ENCODE data around the gene PLCB4. TPM values are rescaled to one million over a fixed set of nuclear protein-coding genes. Genes with fewer than 3 reads are reported as not detected.

Gene PLCB4
- total RNA-seq, 1 donor from 2014 or later, result 38.0 TPM

GRCh38 chr20:9482180-9482579 lies 413.3 kb downstream of the PLCB4 start:
- Histone ChIP-seq H3K27me3 (no peaks in the 10 kb centered on the region), H3K27ac (no peak overlapping the region), H3K4me1 (no peaks in the 10 kb centered on the region), H3K9me3 (no peaks in the 10 kb centered on the region), H3K36me3 (no peaks in the 10 kb centered on the region), H3K4me3 (no peak overlapping the region)
- TF ChIP-seq, protein P1, sequence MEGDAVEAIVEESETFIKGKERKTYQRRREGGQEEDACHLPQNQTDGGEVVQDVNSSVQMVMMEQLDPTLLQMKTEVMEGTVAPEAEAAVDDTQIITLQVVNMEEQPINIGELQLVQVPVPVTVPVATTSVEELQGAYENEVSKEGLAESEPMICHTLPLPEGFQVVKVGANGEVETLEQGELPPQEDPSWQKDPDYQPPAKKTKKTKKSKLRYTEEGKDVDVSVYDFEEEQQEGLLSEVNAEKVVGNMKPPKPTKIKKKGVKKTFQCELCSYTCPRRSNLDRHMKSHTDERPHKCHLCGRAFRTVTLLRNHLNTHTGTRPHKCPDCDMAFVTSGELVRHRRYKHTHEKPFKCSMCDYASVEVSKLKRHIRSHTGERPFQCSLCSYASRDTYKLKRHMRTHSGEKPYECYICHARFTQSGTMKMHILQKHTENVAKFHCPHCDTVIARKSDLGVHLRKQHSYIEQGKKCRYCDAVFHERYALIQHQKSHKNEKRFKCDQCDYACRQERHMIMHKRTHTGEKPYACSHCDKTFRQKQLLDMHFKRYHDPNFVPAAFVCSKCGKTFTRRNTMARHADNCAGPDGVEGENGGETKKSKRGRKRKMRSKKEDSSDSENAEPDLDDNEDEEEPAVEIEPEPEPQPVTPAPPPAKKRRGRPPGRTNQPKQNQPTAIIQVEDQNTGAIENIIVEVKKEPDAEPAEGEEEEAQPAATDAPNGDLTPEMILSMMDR (IDR thresholded peaks at IDR 0.05), result no peak
- no peak for DNase-seq (ENCODE audit: low spot score in 2 of 2)
- intact Hi-C loops (cut with DNase I), result no loop called here

- DNase-seq (ENCODE audit: low spot score in 2 of 2), result no peak
- H3K27ac ChIP-seq, result no peak overlapping the region
- H3K4me3 ChIP-seq, result no peak overlapping the region
- H3K9me3 ChIP-seq, result no peaks in the 10 kb centered on the region
- TF ChIP-seq, protein P1 (IDR thresholded peaks at IDR 0.05), result no peak
- intact Hi-C loops (cut with DNase I), result no loop called here
- no peaks in the 10 kb centered on the region for H3K27me3 ChIP-seq
- no peaks in the 10 kb centered on the region for H3K4me1 ChIP-seq
- H3K36me3 ChIP-seq, result no peaks in the 10 kb centered on the region
Observed at GRCh38 chr20:9483131-9483530, 414.2 kb downstream of the PLCB4 start.

GRCh38 chr20:9485614-9486340 lies 416.9 kb downstream of the PLCB4 start:
- H3K4me1 ChIP-seq, result no peaks in the 10 kb centered on the region
- no peaks in the 10 kb centered on the region for H3K9me3 ChIP-seq
- DNase-seq (ENCODE audit: low spot score in 2 of 2), result no peak
- no peaks in the 10 kb centered on the region for H3K27me3 ChIP-seq
- intact Hi-C loops (cut with DNase I), result no loop called here
- no peak overlapping the region for H3K4me3 ChIP-seq
- H3K27ac ChIP-seq, result no peak overlapping the region
- TF ChIP-seq, protein P1 (IDR thresholded peaks at IDR 0.05), result no peak
- H3K36me3 ChIP-seq, result no peaks in the 10 kb centered on the region

DNA sequence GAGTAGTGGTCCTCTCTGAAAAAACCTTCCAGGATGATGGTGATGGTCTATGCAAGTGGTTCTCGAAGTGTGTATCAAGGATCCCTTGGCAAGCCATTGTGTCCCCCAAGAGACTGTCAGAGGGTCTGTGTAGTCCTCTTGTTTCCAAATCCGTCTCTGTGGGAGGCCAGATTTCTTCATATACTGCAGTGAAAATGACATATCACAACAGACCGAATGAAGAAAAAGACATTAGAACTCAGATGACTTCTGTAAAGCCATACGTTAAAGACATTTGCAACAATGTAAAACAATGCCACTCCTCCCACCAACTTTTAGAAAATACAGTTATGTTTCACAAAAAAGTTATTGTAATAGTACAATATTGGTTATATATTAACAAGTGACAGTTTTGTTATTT lies 418.3 kb downstream of the PLCB4 start:
- Histone ChIP-seq H3K9me3 (no peaks in the 10 kb centered on the region), H3K27ac (no peak overlapping the region), H3K36me3 (no peaks in the 10 kb centered on the region), H3K4me1 (no peaks in the 10 kb centered on the region), H3K27me3 (no peaks in the 10 kb centered on the region), H3K4me3 (no peak overlapping the region)
- DNase-seq (ENCODE audit: low spot score in 2 of 2), result no peak
- intact Hi-C loops (cut with DNase I), result no loop called here
- TF ChIP-seq, protein P1 (IDR thresholded peaks at IDR 0.05), result no peak

- TF ChIP-seq, protein P1 (IDR thresholded peaks at IDR 0.05), result no peak
- no peaks in the 10 kb centered on the region for H3K36me3 ChIP-seq
- intact Hi-C loops (cut with DNase I), result no loop called here
- no peaks in the 10 kb centered on the region for H3K9me3 ChIP-seq
- H3K27me3 ChIP-seq, result no peaks in the 10 kb centered on the region
- peaks cover 4 to 8% of the 10 kb centered on the region in 2 donors for H3K4me1 ChIP-seq
- no peak overlapping the region for H3K4me3 ChIP-seq
- H3K27ac ChIP-seq, result no peak overlapping the region
- DNase-seq (ENCODE audit: low spot score in 2 of 2), result no peak
Observed at GRCh38 chr20:9488063-9488462, 419.2 kb downstream of the PLCB4 start.
